Adrenal gland (tissue), 12 donors: Measurements from ENCODE around the gene NELFA. TPM values are rescaled to one million over a fixed set of nuclear protein-coding genes. Genes with fewer than 3 reads are reported as not detected.

Source experiments
- DNase-seq, 7 donors: peaks; one replicate each; pipeline ENCODE4 v3.0.0-alpha.2; 2019 to 2020
- H3K27ac ChIP-seq, 5 donors: fragments of 200-600 bp; sonication (generic) in 4 of 5; 1 replicate in 3 of 5; 2 replicates in 2 of 5; pipeline versions ENCODE4 v1.5.1 to v1.8.0; 2016 to 2020; ENCODE audit warnings: mild to moderate bottlenecking in 1 of 5
- H3K27me3 ChIP-seq: fragments of 200-600 bp; 2 replicates; pipeline ENCODE4 v1.8.0; 2021
- H3K36me3 ChIP-seq, 2 donors: fragments of 200-600 bp; replicated peaks in 1 of 2; 1 replicate in 1 of 2; 2 replicates in 1 of 2; pipeline versions ENCODE4 v1.5.1 to v1.8.0; 2018 to 2022
- H3K4me1 ChIP-seq, 2 donors: fragments of 200-600 bp; replicated peaks in 1 of 2; 1 replicate in 1 of 2; 2 replicates in 1 of 2; pipeline versions ENCODE4 v1.5.1 to v1.8.0; 2018 to 2021
- H3K4me3 ChIP-seq, 4 donors: fragments of 200-600 bp; sonication (generic) in 3 of 4; one replicate each; pipeline ENCODE4 v1.5.1; 2016 to 2018
- H3K9me3 ChIP-seq, 3 donors: fragments of 200-600 bp; sonication (generic) in 1 of 3; replicated peaks in 1 of 3; 1 replicate in 2 of 3; 2 replicates in 1 of 3; pipeline versions ENCODE4 v1.5.1 to v1.8.0; 2016 to 2021
- POLR2A ChIP-seq, 2 donors: fragments of 450-650 bp; IDR thresholded peaks; one replicate each; pipeline ENCODE4 v1.6.1; 2017; ENCODE audit warnings: antibody characterized with exemption in 2 of 2, mild to moderate bottlenecking in 2 of 2, moderate library complexity in 1 of 2
- WGBS, 4 donors: extraction: QIAGEN DNeasy Blood & Tissue Kit in 2 of 4; methylation state at CpG; one replicate each; pipeline versions ENCODE4 v1.1.5 to v1.1.7; 2013 to 2017; 5-methylcytosine and 5-hydroxymethylcytosine counted together
- intact Hi-C, 2 donors: fragments of 100-400 bp; cut with DNase I; formaldehyde crosslinking; loops; one replicate each; pipeline versions ENCODE4 v1.14.1 to v1.15.0; 2022 to 2023
- polyA plus RNA-seq, 3 donors: library from polyadenylated mRNA; stranded (reverse); fragments of 200-250 nt in 2 of 3; fragments of 350-450 nt in 1 of 3; fragmentation: Illumina TruSeq in 1 of 3; extraction: RNeasy Lipid Tissue Mini Kit (QIAGEN cat#74804) in 1 of 3; gene quantifications; one replicate each; pipeline ENCODE4 v1.2.3, GENCODE V29; 2013 to 2014
- total RNA-seq, 9 donors: library from RNA; depleted of rRNA in 4 of 9; stranded (reverse); fragments of >200 nt in 4 of 9; fragments of 120-200 nt in 1 of 9; fragmentation: NEBNext Ultra II Directional in 1 of 9; extraction: Animal tissue kit (Norgen Biotek cat#: 25700) in 1 of 9; gene quantifications; one replicate each; pipeline versions ENCODE4 v1.1.0 to v1.2.4, GENCODE V29; 2013 to 2023
- TF ChIP-seq, protein P1 (sequence below), 6 experiments: fragments of 450-650 bp in 4 of 6; fragments of 200-600 bp in 2 of 6; sonication (generic) in 1 of 6; IDR thresholded peaks; 1 replicate in 5 of 6; 2 replicates in 1 of 6; pipeline versions ENCODE4 v1.5.1 to v1.8.0; 2016 to 2021; ENCODE audit warnings: antibody characterized with exemption in 6 of 6, mild to moderate bottlenecking in 2 of 6, moderate library complexity in 1 of 6
- donor health status: healthy with polysubstance abuse.
- donor health status: Bipolar disorder and iron deficiency.
- donor health status: DM: yes; HTN: yes; CAD: no.
- donor health status: DM: no; HTN: no; CAD: no.
- donor health status: DM: no; HTN: no; CAD: no.
- donor health status: DM: yes; HTN: yes; CAD: no.

NELFA gene
- total and polyA plus RNA-seq, 12 donors = 8.5 to 55.2 (median 25.6) TPM

- TF ChIP-seq, protein P1, sequence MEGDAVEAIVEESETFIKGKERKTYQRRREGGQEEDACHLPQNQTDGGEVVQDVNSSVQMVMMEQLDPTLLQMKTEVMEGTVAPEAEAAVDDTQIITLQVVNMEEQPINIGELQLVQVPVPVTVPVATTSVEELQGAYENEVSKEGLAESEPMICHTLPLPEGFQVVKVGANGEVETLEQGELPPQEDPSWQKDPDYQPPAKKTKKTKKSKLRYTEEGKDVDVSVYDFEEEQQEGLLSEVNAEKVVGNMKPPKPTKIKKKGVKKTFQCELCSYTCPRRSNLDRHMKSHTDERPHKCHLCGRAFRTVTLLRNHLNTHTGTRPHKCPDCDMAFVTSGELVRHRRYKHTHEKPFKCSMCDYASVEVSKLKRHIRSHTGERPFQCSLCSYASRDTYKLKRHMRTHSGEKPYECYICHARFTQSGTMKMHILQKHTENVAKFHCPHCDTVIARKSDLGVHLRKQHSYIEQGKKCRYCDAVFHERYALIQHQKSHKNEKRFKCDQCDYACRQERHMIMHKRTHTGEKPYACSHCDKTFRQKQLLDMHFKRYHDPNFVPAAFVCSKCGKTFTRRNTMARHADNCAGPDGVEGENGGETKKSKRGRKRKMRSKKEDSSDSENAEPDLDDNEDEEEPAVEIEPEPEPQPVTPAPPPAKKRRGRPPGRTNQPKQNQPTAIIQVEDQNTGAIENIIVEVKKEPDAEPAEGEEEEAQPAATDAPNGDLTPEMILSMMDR (IDR thresholded peaks at IDR 0.05) = no peak
- TF ChIP-seq POLR2A (IDR thresholded peaks at IDR 0.05) = no peak
- intact Hi-C loops = no loop called here
- no peak for DNase-seq
- Histone ChIP-seq H3K27me3 (no peaks in the 10 kb centered on the region), H3K4me1 (no peaks in the 10 kb centered on the region), H3K4me3 (no peak overlapping the region), H3K36me3 (peaks cover 0 to 9% of the 10 kb centered on the region in 2 donors), H3K27ac (no peak overlapping the region), H3K9me3 (no peaks in the 10 kb centered on the region)
- 96 to 97% (median 97%) methylated on average over 17 of the region's 17 CpGs for WGBS, 4 donors
Observed at GRCh38 chr4:1969928-1970723, 38.6 kb downstream of the NELFA start.

DNA sequence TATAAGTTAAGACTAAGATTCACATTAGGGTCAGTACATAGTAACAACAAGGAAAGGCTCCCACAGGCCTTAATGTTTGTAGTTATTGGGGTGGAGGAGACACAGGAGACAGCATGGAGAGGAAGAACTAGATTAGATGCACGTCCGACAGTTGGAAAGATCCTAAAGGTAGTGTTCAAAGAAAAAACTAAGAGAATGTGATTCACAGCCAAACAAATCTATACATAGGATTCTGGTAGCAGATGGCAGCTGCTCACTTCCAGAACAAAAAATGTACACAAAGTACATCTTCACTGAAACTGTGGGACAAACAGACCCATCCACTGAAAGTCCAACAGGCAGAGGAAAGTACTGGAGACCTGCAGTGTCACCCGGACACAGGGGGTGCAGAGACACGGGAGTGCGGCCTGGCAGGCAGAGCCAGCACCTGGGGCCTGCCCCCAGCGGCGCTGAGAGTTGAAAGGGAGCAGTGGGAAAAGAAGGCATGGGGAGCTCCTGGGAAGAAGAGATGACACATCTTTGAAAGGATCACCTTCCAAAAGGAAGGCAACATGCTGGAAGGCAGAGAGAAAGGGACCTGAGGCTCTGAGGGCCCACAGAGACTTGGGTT is 40.0 kb downstream of the NELFA start:
- no peak for DNase-seq
- H3K27me3 ChIP-seq = no peaks in the 10 kb centered on the region
- intact Hi-C loops = no loop called here
- TF ChIP-seq, protein P1 (IDR thresholded peaks at IDR 0.05) = no peak
- no peak overlapping the region for H3K27ac ChIP-seq
- WGBS, 4 donors = 95 to 98% (median 95%) methylated on average over 7 of the region's 7 CpGs
- H3K4me3 ChIP-seq = no peak overlapping the region
- no peaks in the 10 kb centered on the region for H3K9me3 ChIP-seq
- H3K4me1 ChIP-seq = no peaks in the 10 kb centered on the region
- H3K36me3 ChIP-seq = peaks cover 0 to 4% of the 10 kb centered on the region in 2 donors

GRCh38 chr4:1967512-1968149 is 41.1 kb downstream of the NELFA start:
- no peaks in the 10 kb centered on the region for H3K27me3 ChIP-seq
- TF ChIP-seq, protein P1 (IDR thresholded peaks at IDR 0.05) = no peak
- no peak for TF ChIP-seq POLR2A (IDR thresholded peaks at IDR 0.05)
- WGBS, 4 donors = 76 to 83% (median 77%) methylated on average over 5 of the region's 5 CpGs
- H3K9me3 ChIP-seq = no peaks in the 10 kb centered on the region
- no peak overlapping the region for H3K27ac ChIP-seq
- intact Hi-C loops = no loop called here
- H3K4me1 ChIP-seq = no peaks in the 10 kb centered on the region
- no peak for DNase-seq
- peaks cover 0 to 10% of the 10 kb centered on the region in 2 donors for H3K36me3 ChIP-seq
- no peak overlapping the region for H3K4me3 ChIP-seq

GRCh38 chr4:1964971-1965370 is 43.8 kb downstream of the NELFA start:
- H3K9me3 ChIP-seq = no peaks in the 10 kb centered on the region
- 93 to 98% (median 97%) methylated on average over 1 of the region's 1 CpG for WGBS, 4 donors
- no peak overlapping the region for H3K4me3 ChIP-seq
- peaks cover 0 to 19% of the 10 kb centered on the region in 2 donors for H3K36me3 ChIP-seq
- no peak overlapping the region for H3K27ac ChIP-seq
- no peaks in the 10 kb centered on the region for H3K27me3 ChIP-seq
- DNase-seq = no peak
- no peaks in the 10 kb centered on the region for H3K4me1 ChIP-seq
- no peak for TF ChIP-seq POLR2A (IDR thresholded peaks at IDR 0.05)
- TF ChIP-seq, protein P1 (IDR thresholded peaks at IDR 0.05) = no peak
- intact Hi-C loops = no loop called here
